ENCODE measurements around the gene SLC2A1. TPM values are rescaled to one million over a fixed set of nuclear protein-coding genes. Genes with fewer than 3 reads are reported as not detected.
A peak's percentile ranks its signal among the peaks of the same experiment; 100 is the strongest.

The SLC2A1 gene
- total RNA-seq, 1 donor = 49.7 TPM

GRCh38 chr1:42971841-42972291, 13.2 kb upstream of the SLC2A1 start:
- H3K4me3 ChIP-seq (ENCODE audit: low read length) = no peak overlapping the region
- no peaks in the 10 kb centered on the region for H3K9me3 ChIP-seq (ENCODE audit: low read depth, low read length)
- H3K4me1 ChIP-seq (ENCODE audit: insufficient read depth, low read length) = no peaks in the 10 kb centered on the region
- H3K27me3 ChIP-seq (ENCODE audit: insufficient read depth, low read length) = no peaks in the 10 kb centered on the region

DNA sequence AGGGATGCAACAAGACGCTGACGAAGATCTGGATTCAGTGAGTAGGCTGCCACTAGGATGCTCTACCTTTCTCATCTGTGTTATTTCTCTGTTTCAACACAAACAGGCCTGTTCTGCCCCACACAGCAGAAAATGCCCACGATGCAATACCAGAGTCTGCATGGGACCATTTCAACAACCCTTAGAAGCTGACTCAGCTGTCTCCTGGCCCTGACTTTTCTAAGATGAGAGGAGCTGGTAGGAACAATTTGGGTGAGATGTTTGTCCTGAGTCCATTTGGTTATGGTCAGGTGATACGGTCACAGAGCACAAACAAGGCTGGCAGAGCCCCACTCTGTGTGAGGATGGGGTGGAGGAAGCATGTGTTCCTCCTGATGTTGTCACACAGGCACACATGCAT, 11.5 kb upstream of the SLC2A1 start:
- Histone ChIP-seq H3K4me1 (ENCODE audit: insufficient read depth, low read length) (no peaks in the 10 kb centered on the region), H3K9me3 (ENCODE audit: low read depth, low read length) (no peaks in the 10 kb centered on the region), H3K27me3 (ENCODE audit: insufficient read depth, low read length) (no peaks in the 10 kb centered on the region), H3K4me3 (ENCODE audit: low read length) (no peak overlapping the region)

DNA sequence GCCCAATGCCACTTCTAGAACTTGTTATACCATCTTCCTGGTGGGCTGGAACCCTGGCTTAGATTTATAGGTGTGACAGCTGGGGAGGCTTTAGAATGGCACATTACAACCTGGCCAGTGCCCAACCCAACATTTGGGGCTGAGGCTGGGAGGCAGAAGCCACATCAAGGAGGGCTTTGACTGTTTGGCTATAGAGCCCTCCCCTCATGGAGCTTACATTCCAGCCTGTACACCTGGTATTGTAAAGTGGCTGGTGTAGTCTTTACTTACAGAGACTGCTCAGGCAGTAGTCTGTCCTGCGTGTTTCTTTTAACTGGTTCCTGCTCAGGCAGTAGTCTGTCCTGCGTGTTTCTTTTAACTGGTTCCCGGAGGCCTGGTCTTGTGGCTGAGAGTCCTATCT, 10.0 kb upstream of the SLC2A1 start:
- no peaks in the 10 kb centered on the region for H3K9me3 ChIP-seq (ENCODE audit: low read depth, low read length)

GRCh38 chr1:42966688-42967612, 8.3 kb upstream of the SLC2A1 start:
- Histone ChIP-seq H3K9me3 (ENCODE audit: low read depth, low read length) (no peaks in the 10 kb centered on the region), H3K4me3 (ENCODE audit: low read length) (no peak overlapping the region), H3K4me1 (ENCODE audit: insufficient read depth, low read length) (peaks cover 9% of the 10 kb centered on the region), H3K27me3 (ENCODE audit: insufficient read depth, low read length) (peaks cover 4% of the 10 kb centered on the region)

More for the DNA sequence above, 10.0 kb upstream of the SLC2A1 start:
- Histone ChIP-seq H3K4me1 (ENCODE audit: insufficient read depth, low read length) (peaks cover under 1% of the 10 kb centered on the region), H3K27me3 (ENCODE audit: insufficient read depth, low read length) (peaks cover under 1% of the 10 kb centered on the region), H3K4me3 (ENCODE audit: low read length) (no peak overlapping the region)

- peaks cover 9% of the 10 kb centered on the region for H3K4me1 ChIP-seq (ENCODE audit: insufficient read depth, low read length)
- H3K27me3 ChIP-seq (ENCODE audit: insufficient read depth, low read length) = peaks cover 4% of the 10 kb centered on the region
- no peaks in the 10 kb centered on the region for H3K9me3 ChIP-seq (ENCODE audit: low read depth, low read length)
- no peak overlapping the region for H3K4me3 ChIP-seq (ENCODE audit: low read length)
These were observed 6.7 kb upstream of the SLC2A1 start for GRCh38 chr1:42965378-42965777.

DNA sequence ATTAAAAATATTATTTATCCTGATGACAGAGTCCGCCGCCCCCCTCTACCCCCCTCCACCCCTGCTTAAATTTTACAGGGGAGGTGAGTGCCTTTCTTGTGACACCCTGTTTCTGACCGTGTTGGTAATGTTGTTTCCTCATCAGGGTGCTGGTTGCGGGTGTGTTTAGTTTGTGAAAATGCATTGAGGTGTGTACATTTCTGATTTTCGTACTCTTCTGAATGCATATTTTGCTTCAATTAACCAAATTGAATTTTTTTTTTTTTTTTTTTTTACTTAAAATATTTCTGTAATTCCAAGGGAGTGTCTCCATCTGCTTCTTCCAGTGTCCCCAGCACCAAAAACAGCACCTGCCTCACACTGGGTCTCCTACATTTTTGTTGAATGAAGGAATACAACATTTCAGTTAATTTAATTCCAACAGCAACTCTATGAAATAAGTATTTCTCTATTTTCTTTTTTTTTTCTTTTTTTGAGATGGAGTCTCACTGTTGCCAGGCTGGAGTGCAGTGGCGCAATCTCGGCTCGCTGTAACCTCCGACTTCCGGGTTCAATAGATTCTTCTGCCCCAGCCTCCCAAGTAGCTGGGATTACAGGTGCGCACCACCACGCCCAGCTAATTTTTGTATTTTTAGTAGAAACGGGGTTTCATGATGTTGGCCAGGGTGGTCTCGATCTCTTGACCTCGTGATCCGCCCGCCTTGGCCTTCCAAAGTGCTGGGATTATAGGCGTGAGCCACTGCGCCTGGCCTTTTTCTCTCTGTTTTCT, 5.6 kb upstream of the SLC2A1 start:
- Histone ChIP-seq H3K4me1 (ENCODE audit: insufficient read depth, low read length) (peaks cover 13% of the 10 kb centered on the region), H3K4me3 (ENCODE audit: low read length) (no peak overlapping the region), H3K9me3 (ENCODE audit: low read depth, low read length) (no peaks in the 10 kb centered on the region), H3K27me3 (ENCODE audit: insufficient read depth, low read length) (peaks cover 10% of the 10 kb centered on the region)

DNA sequence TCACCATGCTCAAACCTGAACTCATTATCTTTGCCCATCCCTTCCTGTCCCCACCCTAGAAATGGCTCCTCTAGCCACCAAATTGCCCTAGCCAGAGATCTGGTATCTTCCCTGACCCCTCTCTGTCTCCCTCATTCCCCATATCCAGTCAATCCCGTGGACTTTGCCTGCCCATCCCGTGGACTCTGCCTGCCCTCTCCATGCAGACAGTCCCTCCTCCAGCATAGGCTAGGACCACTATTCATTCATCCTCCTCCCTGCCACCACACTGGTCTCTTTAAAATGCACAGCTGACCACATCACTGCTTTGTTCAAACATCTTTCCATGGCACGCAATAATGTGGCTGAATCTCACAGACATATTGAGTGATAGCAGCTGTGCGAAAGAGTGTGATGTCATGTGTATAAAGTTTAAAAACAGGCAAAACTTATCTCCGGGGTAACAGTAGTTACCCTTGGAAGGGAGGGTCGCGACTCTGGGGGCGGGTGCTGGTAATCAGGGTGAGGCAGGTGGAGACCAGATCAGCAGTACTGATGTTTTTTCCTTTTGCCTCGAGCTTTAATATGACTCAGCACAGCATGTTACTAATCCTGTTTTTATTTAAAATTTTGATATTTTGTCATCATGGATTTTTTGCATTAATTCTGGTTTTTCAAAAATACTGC, 4.8 kb upstream of the SLC2A1 start:
- peaks cover 12% of the 10 kb centered on the region for H3K27me3 ChIP-seq (ENCODE audit: insufficient read depth, low read length)
- no peak overlapping the region for H3K4me3 ChIP-seq (ENCODE audit: low read length)
- H3K4me1 ChIP-seq (ENCODE audit: insufficient read depth, low read length) = peaks cover 16% of the 10 kb centered on the region
- H3K9me3 ChIP-seq (ENCODE audit: low read depth, low read length) = no peaks in the 10 kb centered on the region

- H3K27me3 ChIP-seq (ENCODE audit: insufficient read depth, low read length) = peaks cover 12% of the 10 kb centered on the region
- no peaks in the 10 kb centered on the region for H3K9me3 ChIP-seq (ENCODE audit: low read depth, low read length)
- peaks cover 16% of the 10 kb centered on the region for H3K4me1 ChIP-seq (ENCODE audit: insufficient read depth, low read length)
- no peak overlapping the region for H3K4me3 ChIP-seq (ENCODE audit: low read length)
These were observed 4.1 kb upstream of the SLC2A1 start for GRCh38 chr1:42962641-42963377.

GRCh38 chr1:42961312-42962091, 2.8 kb upstream of the SLC2A1 start:
- Histone ChIP-seq H3K4me3 (ENCODE audit: low read length) (no peak overlapping the region), H3K4me1 (ENCODE audit: insufficient read depth, low read length) (peaks cover 25% of the 10 kb centered on the region), H3K27me3 (ENCODE audit: insufficient read depth, low read length) (peaks cover 12% of the 10 kb centered on the region), H3K9me3 (ENCODE audit: low read depth, low read length) (no peaks in the 10 kb centered on the region)

- peaks cover 32% of the 10 kb centered on the region for H3K4me1 ChIP-seq (ENCODE audit: insufficient read depth, low read length)
- no peaks in the 10 kb centered on the region for H3K9me3 ChIP-seq (ENCODE audit: low read depth, low read length)
- peaks cover 12% of the 10 kb centered on the region for H3K27me3 ChIP-seq (ENCODE audit: insufficient read depth, low read length)
- no peak overlapping the region for H3K4me3 ChIP-seq (ENCODE audit: low read length)
These were observed 2.1 kb upstream of the SLC2A1 start for GRCh38 chr1:42960566-42961311.

GRCh38 chr1:42960122-42960390, 1.4 kb upstream of the SLC2A1 start:
- Histone ChIP-seq H3K4me3 (ENCODE audit: low read length) (no peak overlapping the region), H3K4me1 (ENCODE audit: insufficient read depth, low read length) (peaks cover 39% of the 10 kb centered on the region), H3K9me3 (ENCODE audit: low read depth, low read length) (no peaks in the 10 kb centered on the region), H3K27me3 (ENCODE audit: insufficient read depth, low read length) (peaks cover 12% of the 10 kb centered on the region)

GRCh38 chr1:42957880-42958487, 684 bp downstream of the SLC2A1 start:
- Histone ChIP-seq H3K4me1 (ENCODE audit: insufficient read depth, low read length) (peaks cover 53% of the 10 kb centered on the region), H3K9me3 (ENCODE audit: low read depth, low read length) (no peaks in the 10 kb centered on the region), H3K4me3 (ENCODE audit: low read length) (peak overlapping the region; percentile 74), H3K27me3 (ENCODE audit: insufficient read depth, low read length) (peaks cover 9% of the 10 kb centered on the region)

DNA sequence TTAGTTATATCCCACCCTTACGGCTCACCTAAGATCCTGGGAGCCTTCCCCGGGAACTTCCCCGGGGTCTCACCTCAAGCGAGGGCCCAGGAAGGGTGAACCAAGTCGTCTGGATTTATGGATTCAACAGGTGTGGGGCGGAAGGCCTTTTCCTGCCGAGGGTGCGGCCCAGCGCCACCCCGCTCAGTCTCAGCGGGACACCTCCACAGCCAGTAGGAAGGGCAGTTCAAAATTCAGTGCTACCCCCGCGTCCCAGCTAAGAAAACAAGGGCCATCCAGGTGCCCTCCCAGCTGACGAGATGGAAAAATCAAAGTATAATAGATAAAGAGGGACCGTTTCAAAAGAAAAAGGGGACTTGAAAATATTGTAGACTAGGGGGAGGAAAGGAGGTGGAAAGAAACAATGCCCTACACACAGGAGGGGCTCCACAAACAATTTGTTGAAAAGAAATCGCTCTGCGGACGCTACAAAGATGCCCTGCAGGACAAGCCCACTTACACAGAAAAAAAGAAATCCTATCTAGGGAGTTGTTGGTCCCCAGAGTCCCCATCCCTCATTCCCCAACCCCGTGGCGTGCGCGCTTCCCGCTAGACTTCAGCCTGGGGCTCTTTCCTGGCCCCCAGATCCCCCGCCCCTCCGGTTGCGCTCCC, 1.3 kb downstream of the SLC2A1 start:
- peaks cover 57% of the 10 kb centered on the region for H3K4me1 ChIP-seq (ENCODE audit: insufficient read depth, low read length)
- H3K9me3 ChIP-seq (ENCODE audit: low read depth, low read length) = no peaks in the 10 kb centered on the region
- H3K4me3 ChIP-seq (ENCODE audit: low read length) = peak overlapping the region; percentile 74
- peaks cover 8% of the 10 kb centered on the region for H3K27me3 ChIP-seq (ENCODE audit: insufficient read depth, low read length)

Measured in mononuclear cell (primary cell).